Transverse colon (tissue), 4 donors: ENCODE results near the gene TTC12. TPM values are rescaled to one million over a fixed set of nuclear protein-coding genes. Genes with fewer than 3 reads are reported as not detected.

ENCODE experiments used
- DNase-seq: peaks from one replicate; pipeline ENCODE4 v3.0.0-alpha.2; 2019
- H3K27ac ChIP-seq, 4 donors: fragments of 200-600 bp; sonication (generic); 2 replicates each; pipeline ENCODE4 v1.5.1; 2016 to 2018; ENCODE audit warnings: inconsistent platforms in 4 of 4
- H3K27me3 ChIP-seq: fragments of 200-600 bp; sonication (generic); 2 replicates; pipeline ENCODE4 v1.5.1; 2017; ENCODE audit warnings: inconsistent platforms
- H3K36me3 ChIP-seq, 4 donors: fragments of 200-600 bp; sonication (generic); 2 replicates each; pipeline ENCODE4 v1.5.1; 2017 to 2019; ENCODE audit warnings: inconsistent platforms in 4 of 4
- H3K4me1 ChIP-seq, 4 donors: fragments of 200-600 bp; sonication (generic); 2 replicates each; pipeline ENCODE4 v1.5.1; 2017 to 2020; ENCODE audit warnings: inconsistent platforms in 4 of 4
- H3K4me3 ChIP-seq, 4 donors: fragments of 200-600 bp; sonication (generic); 1 replicate in 1 of 4; 2 replicates in 3 of 4; pipeline versions ENCODE4 v1.5.1 to v1.6.1; 2017 to 2019; ENCODE audit warnings: inconsistent platforms in 4 of 4
- H3K9me3 ChIP-seq, 2 donors: fragments of 200-600 bp; sonication (generic); 2 replicates each; pipeline ENCODE4 v1.5.1; 2017 to 2019; ENCODE audit warnings: inconsistent platforms in 2 of 2
- EP300 ChIP-seq: sonication (generic); formaldehyde crosslinking; IDR thresholded peaks from one replicate; pipeline ENCODE4 v1.6.1; 2017; ENCODE audit warnings: antibody characterized with exemption, low read depth
- POLR2A ChIP-seq: fragments of 450-650 bp; IDR thresholded peaks from one replicate; pipeline ENCODE4 v1.6.1; 2016; ENCODE audit warnings: antibody characterized with exemption, mild to moderate bottlenecking, moderate library complexity
- POLR2AphosphoS5 ChIP-seq, 3 donors: sonication (generic); formaldehyde crosslinking; IDR thresholded peaks; one replicate each; pipeline ENCODE4 v1.6.1; 2016; ENCODE audit warnings: antibody characterized with exemption in 3 of 3
- WGBS, 2 donors: methylation state at CpG; one replicate each; pipeline ENCODE4 v1.1.5; 2018; ENCODE audit warnings: low coverage in 1 of 2; 5-methylcytosine and 5-hydroxymethylcytosine counted together
- in situ Hi-C, 4 donors: fragments of 200-750 bp; cut with MboI; loops; one replicate each; pipeline versions ENCODE4 v1.15.0 to v1.15.1; 2017; ENCODE audit warnings: low sequenced_read_pairs in 3 of 4, low pct_ligation_motif_present in 1 of 4, low pct_unique_long_range_greater_than_20kb in 1 of 4
- intact Hi-C: fragments of 100-400 bp; cut with DNase I; formaldehyde crosslinking; loops from one replicate; pipeline ENCODE4 v1.15.1; 2023; ENCODE audit warnings: low total_unique reads
- total RNA-seq, 4 donors: library from RNA; depleted of rRNA; stranded (reverse); fragments of >200 nt; gene quantifications; one replicate each; pipeline ENCODE4 v1.1.0, GENCODE V29; 2016
- TF ChIP-seq, protein P1 (sequence below), 5 experiments: fragments of 200-600 bp in 3 of 5; fragments of 450-650 bp in 2 of 5; sonication (generic) in 3 of 5; IDR thresholded peaks; 1 replicate in 2 of 5; 2 replicates in 3 of 5; pipeline ENCODE4 v1.5.1; 2016 to 2017; ENCODE audit warnings: antibody characterized with exemption in 5 of 5, inconsistent platforms in 3 of 5, mild to moderate bottlenecking in 2 of 5, moderate library complexity in 1 of 5

TTC12 gene
- total RNA-seq, 4 donors from 2014 or later = 10.3 to 24.1 (median 16.0) TPM

- WGBS, 2 donors = 75 to 89% methylated on average over 5 to 8 of the region's 8 CpGs
- no peaks in the 10 kb centered on the region for H3K9me3 ChIP-seq
- TF ChIP-seq POLR2AphosphoS5 (IDR thresholded peaks at IDR 0.05) (no peak), POLR2A (no peak), EP300 (no peak)
- TF ChIP-seq, protein P1, sequence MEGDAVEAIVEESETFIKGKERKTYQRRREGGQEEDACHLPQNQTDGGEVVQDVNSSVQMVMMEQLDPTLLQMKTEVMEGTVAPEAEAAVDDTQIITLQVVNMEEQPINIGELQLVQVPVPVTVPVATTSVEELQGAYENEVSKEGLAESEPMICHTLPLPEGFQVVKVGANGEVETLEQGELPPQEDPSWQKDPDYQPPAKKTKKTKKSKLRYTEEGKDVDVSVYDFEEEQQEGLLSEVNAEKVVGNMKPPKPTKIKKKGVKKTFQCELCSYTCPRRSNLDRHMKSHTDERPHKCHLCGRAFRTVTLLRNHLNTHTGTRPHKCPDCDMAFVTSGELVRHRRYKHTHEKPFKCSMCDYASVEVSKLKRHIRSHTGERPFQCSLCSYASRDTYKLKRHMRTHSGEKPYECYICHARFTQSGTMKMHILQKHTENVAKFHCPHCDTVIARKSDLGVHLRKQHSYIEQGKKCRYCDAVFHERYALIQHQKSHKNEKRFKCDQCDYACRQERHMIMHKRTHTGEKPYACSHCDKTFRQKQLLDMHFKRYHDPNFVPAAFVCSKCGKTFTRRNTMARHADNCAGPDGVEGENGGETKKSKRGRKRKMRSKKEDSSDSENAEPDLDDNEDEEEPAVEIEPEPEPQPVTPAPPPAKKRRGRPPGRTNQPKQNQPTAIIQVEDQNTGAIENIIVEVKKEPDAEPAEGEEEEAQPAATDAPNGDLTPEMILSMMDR (IDR thresholded peaks at IDR 0.05) = no peak
- H3K27ac ChIP-seq = no peak overlapping the region
- in situ Hi-C loops (no loop called here), intact Hi-C loops (no loop called here)
- H3K4me3 ChIP-seq = no peak overlapping the region
- no peaks in the 10 kb centered on the region for H3K4me1 ChIP-seq
- no peak for DNase-seq
- peaks cover 0 to 13% (median 4%) of the 10 kb centered on the region in 4 donors for H3K36me3 ChIP-seq
- no peaks in the 10 kb centered on the region for H3K27me3 ChIP-seq
Observed at GRCh38 chr11:113345978-113346377, 31.6 kb downstream of the TTC12 start.

- Histone ChIP-seq H3K27ac (no peak overlapping the region), H3K36me3 (peaks cover 0 to 17% (median 0%) of the 10 kb centered on the region in 4 donors), H3K27me3 (no peaks in the 10 kb centered on the region), H3K4me3 (no peak overlapping the region), H3K9me3 (no peaks in the 10 kb centered on the region), H3K4me1 (no peaks in the 10 kb centered on the region)
- DNase-seq = no peak
- in situ Hi-C loops (no loop called here), intact Hi-C loops (no loop called here)
- WGBS, 2 donors = 94% methylated on average over 3 of the region's 3 CpGs; no CpG with 5 or more reads in 1 of the 2 donors
- TF ChIP-seq POLR2A (no peak), POLR2AphosphoS5 (IDR thresholded peaks at IDR 0.05) (no peak), EP300 (no peak)
- TF ChIP-seq, protein P1 (IDR thresholded peaks at IDR 0.05) = no peak
Observed at GRCh38 chr11:113349528-113349927, 35.1 kb downstream of the TTC12 start.

- DNase-seq = no peak
Observed at GRCh38 chr11:113350336-113351067, 36.1 kb downstream of the TTC12 start.

GRCh38 chr11:113351068-113351450 lies 36.7 kb downstream of the TTC12 start:
- in situ Hi-C loops (no loop called here), intact Hi-C loops (no loop called here)
- Histone ChIP-seq H3K36me3 (peaks cover 0 to 24% (median 3%) of the 10 kb centered on the region in 4 donors), H3K9me3 (peaks cover 6 to 9% of the 10 kb centered on the region in 2 donors), H3K4me3 (no peak overlapping the region), H3K4me1 (no peaks in the 10 kb centered on the region), H3K27ac (no peak overlapping the region), H3K27me3 (no peaks in the 10 kb centered on the region)
- 60 to 88% methylated on average over 1 to 3 of the region's 3 CpGs for WGBS, 2 donors
- no peak for TF ChIP-seq EP300
- no peak for DNase-seq

More at GRCh38 chr11:113350336-113351067, 36.1 kb downstream of the TTC12 start:
- Histone ChIP-seq H3K27me3 (no peaks in the 10 kb centered on the region), H3K9me3 (peaks cover under 1 to 4% of the 10 kb centered on the region in 2 donors), H3K4me3 (no peak overlapping the region), H3K27ac (no peak overlapping the region), H3K4me1 (no peaks in the 10 kb centered on the region), H3K36me3 (peaks cover 0 to 18% (median under 1%) of the 10 kb centered on the region in 4 donors)
- in situ Hi-C loops = no loop called here
- TF ChIP-seq POLR2AphosphoS5 (IDR thresholded peaks at IDR 0.05) (no peak), POLR2A (no peak), EP300 (no peak)
- TF ChIP-seq, protein P1 (IDR thresholded peaks at IDR 0.05) = no peak
- intact Hi-C loops = no loop called here
- 81 to 84% methylated on average over 5 to 11 of the region's 11 CpGs for WGBS, 2 donors
